Measurements from ENCODE around the gene BTBD17.

BTBD17 gene

GRCh38 chr17:74359916-74360315, 1.8 kb downstream of the BTBD17 start:
- no peak for DNase-seq (ENCODE audit: low read depth in 2 of 2, low spot score in 1 of 2)

DNA sequence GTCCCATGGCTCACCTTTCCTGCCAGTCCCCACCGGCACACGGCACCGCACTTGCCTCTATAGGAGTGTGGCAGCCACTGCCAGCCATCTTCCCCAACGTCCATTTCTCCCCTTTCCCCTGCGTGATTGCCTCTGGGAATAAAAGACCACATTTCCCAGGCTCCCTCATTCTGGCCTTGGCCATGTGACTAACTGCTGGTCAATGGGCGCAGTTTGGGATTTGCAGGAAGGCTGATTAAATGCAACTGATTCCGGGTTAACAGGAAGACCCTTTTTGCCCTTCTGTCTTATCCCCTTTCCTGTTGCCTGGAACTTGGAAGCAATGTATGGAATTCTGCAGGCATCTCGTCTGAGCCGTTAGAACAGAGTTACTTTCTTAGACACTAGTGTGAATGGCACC, 3.0 kb downstream of the BTBD17 start:
- DNase-seq (ENCODE audit: low read depth in 2 of 2, low spot score in 1 of 2) = no peak

DNA sequence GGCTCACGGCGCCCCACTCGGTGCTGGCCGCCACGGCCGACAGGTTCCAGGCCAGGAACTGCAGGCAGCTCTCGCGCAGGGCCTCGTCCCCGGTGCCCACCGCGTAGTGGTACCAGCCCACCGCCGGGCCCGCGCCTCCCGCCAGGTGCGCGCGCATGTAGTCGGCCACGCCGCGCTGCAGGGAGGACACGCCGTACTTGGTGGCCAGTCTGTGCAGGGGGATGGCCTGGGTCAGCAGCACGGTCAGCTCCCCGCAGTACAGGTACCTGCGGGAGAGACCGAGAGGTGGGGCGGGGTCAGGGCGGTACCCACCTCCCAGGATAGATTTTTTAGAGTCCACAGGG, 4.2 kb downstream of the BTBD17 start:
- DNase-seq (ENCODE audit: low read depth in 2 of 2, low spot score in 1 of 2) = no peak

- no peak for DNase-seq (ENCODE audit: low read depth in 2 of 2, low spot score in 1 of 2)
These were observed 4.8 kb downstream of the BTBD17 start for GRCh38 chr17:74356646-74357465.

- no peak for DNase-seq (ENCODE audit: low read depth in 2 of 2, low spot score in 1 of 2)
These were observed 6.6 kb downstream of the BTBD17 start for GRCh38 chr17:74355065-74355464.

- DNase-seq (ENCODE audit: low read depth in 2 of 2, low spot score in 1 of 2) = no peak
These were observed 7.1 kb downstream of the BTBD17 start for GRCh38 chr17:74354561-74354960.

- peak in 1 of 2 donors; percentile 13 for DNase-seq (ENCODE audit: low read depth in 2 of 2, low spot score in 1 of 2)
These were observed 7.5 kb downstream of the BTBD17 start for GRCh38 chr17:74354123-74354522.

DNA sequence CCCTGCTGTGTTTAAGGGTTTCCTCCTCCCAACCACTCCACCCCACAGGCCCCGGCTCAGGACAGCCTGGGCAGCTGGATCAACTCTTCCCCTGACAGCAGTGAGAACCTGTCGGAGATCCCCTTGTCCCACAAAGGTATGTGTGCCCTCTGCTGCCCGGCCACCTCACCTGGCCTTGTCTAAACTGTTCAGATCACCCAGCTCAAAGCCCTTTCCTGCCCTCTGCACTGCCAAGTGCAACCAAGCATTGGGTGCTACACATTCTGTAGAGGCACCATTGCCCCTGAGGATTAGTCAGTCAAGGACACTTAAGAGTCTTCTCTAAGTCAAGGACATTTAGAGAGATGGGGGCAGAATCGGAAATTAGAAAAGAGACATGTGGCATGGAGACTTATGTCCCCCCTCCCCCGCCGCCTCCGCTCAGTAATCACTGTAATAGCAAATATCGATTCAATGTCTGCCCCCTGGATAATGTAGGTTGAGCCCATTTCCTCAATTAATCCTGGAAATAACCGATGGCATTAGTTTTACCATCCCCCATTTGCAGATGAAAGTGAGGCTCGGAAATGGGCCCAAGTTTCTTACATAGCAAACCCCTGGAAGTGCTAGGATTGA, 8.1 kb downstream of the BTBD17 start:
- DNase-seq (ENCODE audit: low read depth in 2 of 2, low spot score in 1 of 2) = no peak

- no peak for DNase-seq (ENCODE audit: low read depth in 2 of 2, low spot score in 1 of 2)
These were observed 10.0 kb downstream of the BTBD17 start for GRCh38 chr17:74351552-74352210.

- DNase-seq (ENCODE audit: low read depth in 2 of 2, low spot score in 1 of 2) = no peak
These were observed 11.2 kb downstream of the BTBD17 start for GRCh38 chr17:74350486-74350885.

GRCh38 chr17:74349120-74349519, 12.5 kb downstream of the BTBD17 start:
- DNase-seq (ENCODE audit: low read depth in 2 of 2, low spot score in 1 of 2) = no peak

DNA sequence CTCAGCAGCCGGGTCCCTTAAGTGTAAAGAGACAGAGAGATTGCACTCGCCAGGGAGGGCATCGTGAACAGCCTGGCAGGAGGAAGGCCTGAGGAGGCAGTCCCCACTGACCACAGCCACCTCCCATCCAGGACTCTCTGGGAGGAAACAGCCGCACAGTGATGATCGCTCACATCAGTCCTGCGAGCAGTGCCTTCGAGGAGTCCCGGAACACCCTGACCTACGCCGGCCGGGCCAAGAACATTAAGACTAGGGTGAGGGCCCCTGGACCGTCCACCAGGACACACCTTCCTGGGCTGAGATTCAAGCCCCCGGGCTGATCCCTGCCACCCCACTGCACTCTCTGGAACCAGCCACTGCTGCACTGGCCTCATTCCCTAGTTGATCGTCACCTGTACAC, 14.0 kb downstream of the BTBD17 start:
- DNase-seq (ENCODE audit: low read depth in 2 of 2, low spot score in 1 of 2) = no peak

DNA sequence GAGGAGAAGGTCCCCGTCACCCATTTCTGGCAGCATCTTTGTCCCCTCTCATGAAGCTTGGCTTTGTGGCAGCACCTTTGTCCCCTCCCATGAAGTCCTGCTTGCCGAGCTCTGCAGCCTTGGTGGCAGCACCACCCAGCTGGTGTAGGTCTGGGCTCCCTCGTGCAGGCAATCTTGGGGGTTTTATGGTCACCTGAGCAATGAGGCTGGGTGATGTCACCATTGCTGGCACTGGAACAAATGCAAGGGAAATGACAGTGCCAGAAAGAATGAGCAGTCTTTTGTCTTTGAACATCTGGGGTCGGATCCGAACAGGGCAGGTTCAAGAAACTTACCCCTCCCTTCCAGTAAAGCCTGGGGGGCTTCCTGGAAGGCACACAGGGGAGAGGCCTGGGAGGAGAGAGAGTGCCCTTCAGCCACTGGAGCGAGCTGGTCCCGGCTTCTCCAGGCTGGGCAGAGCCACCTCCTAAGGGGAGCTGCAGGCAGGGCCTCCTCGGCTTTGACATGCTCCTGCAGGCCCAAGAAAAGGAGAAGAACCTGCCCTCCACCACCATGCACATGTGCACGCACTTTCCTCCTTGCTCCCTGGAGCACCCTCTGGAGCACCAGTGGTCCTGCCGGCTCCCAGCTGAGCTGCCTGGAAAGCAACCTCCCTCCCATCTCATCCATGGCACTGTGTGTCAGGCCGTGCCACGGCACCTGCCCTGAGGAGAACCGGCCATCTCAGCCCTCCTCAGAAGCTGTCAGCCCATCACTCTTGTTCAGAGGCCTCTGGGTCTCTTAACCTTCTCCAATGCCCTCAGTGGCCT, 16.0 kb downstream of the BTBD17 start:
- no peak for DNase-seq (ENCODE audit: low read depth in 2 of 2, low spot score in 1 of 2)

GRCh38 chr17:74344658-74345057, 17.0 kb downstream of the BTBD17 start:
- no peak for DNase-seq (ENCODE audit: low read depth in 2 of 2, low spot score in 1 of 2)

- no peak for DNase-seq (ENCODE audit: low read depth in 2 of 2, low spot score in 1 of 2)
These were observed 18.0 kb downstream of the BTBD17 start for GRCh38 chr17:74343526-74344284.

- no peak for DNase-seq (ENCODE audit: low read depth in 2 of 2, low spot score in 1 of 2)
These were observed 18.5 kb downstream of the BTBD17 start for GRCh38 chr17:74343121-74343520.

- no peak for DNase-seq (ENCODE audit: low read depth in 2 of 2, low spot score in 1 of 2)
These were observed 19.4 kb downstream of the BTBD17 start for GRCh38 chr17:74342224-74342623.

DNA sequence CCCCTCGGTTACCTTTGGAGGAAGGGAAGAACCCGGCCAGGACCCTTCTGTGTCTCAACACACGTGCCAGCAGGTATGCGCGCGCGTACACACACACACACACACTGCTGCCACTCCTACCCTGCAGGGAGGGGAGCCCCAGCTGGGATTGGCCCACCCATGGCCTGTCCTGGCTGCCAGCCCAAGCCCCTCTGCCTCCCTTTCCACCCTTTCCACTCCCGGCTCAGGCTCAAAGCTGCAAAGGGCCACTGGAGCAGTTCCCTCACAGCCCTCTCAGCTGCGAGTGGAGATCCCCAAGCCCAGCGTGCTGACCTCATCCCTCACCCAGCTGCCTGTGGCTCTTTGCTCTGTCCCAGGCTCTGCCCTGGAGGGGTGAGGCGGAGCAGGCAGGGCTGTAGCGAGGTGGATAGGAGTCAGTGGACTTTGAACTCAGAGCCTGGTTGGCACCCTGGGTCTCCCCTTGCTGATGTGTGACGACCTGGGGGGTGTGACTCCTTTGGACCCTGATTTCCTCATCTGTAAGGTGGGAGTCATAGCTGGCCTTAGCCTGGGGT, 21.1 kb downstream of the BTBD17 start:
- no peak for DNase-seq (ENCODE audit: low read depth in 2 of 2, low spot score in 1 of 2)

DNA sequence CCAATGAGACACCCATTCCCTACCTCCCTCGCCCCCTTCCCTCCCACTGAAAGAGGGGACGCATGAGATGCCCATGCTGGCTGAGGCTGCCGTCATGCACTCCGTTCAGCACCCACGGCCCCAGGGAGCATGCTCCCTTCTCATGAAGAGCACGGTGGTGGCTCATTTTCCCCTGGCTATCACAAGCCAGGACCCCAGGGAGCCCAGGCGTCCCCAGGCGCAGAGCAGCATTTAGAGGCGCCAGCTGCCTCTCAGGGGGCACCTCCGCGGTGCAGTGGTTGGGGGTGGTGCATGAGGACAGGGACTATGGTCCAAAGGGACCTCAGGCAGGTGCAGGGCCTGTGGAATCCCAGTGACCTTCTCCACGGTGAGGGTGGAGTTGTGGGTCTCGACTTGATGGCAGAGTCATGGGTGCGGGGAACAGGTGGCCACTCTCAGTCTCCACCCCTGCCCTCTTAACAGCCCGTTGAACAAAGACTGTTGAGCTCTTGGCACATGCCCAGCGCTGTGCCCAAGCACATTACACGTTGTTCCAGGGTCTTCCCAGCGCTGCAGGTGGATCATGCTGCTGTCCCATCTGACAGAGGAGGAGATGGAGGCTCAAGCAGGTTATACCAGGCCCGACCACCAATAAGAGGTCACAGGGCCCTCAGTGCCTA, 22.0 kb downstream of the BTBD17 start:
- no peak for DNase-seq (ENCODE audit: low read depth in 2 of 2, low spot score in 1 of 2)
